ENCODE results near the gene FBXL4.
A peak's percentile ranks its signal among the peaks of the same experiment; 100 is the strongest.

The FBXL4 gene

GRCh38 chr6:98842342-98843180 is 105.2 kb downstream of the FBXL4 start:
- H3K36me3 Mint-ChIP-seq (ENCODE audit: low read depth), result no peaks in the 10 kb centered on the region
- H3K9me3 Mint-ChIP-seq, result no peaks in the 10 kb centered on the region
- H3K27ac Mint-ChIP-seq, result peak overlapping the region; percentile 41
- peaks cover 94% of the 10 kb centered on the region for H3K27me3 Mint-ChIP-seq (ENCODE audit: low read depth)
- no peak overlapping the region for H3K4me3 Mint-ChIP-seq
- peaks cover 11% of the 10 kb centered on the region for H3K4me1 Mint-ChIP-seq (ENCODE audit: low read depth)

GRCh38 chr6:98841621-98842341 is 106.0 kb downstream of the FBXL4 start:
- Mint-ChIP-seq H3K27me3 (ENCODE audit: low read depth) (peaks cover 94% of the 10 kb centered on the region), H3K27ac (no peak overlapping the region), H3K9me3 (no peaks in the 10 kb centered on the region), H3K4me1 (ENCODE audit: low read depth) (peaks cover 11% of the 10 kb centered on the region), H3K36me3 (ENCODE audit: low read depth) (no peaks in the 10 kb centered on the region), H3K4me3 (no peak overlapping the region)

GRCh38 chr6:98840996-98841513 is 106.7 kb downstream of the FBXL4 start:
- Mint-ChIP-seq H3K9me3 (no peaks in the 10 kb centered on the region), H3K4me3 (no peak overlapping the region), H3K27me3 (ENCODE audit: low read depth) (peaks cover 94% of the 10 kb centered on the region), H3K27ac (no peak overlapping the region), H3K4me1 (ENCODE audit: low read depth) (peaks cover 14% of the 10 kb centered on the region), H3K36me3 (ENCODE audit: low read depth) (no peaks in the 10 kb centered on the region)

GRCh38 chr6:98840385-98840784 is 107.4 kb downstream of the FBXL4 start:
- Mint-ChIP-seq H3K4me3 (no peak overlapping the region), H3K4me1 (ENCODE audit: low read depth) (peaks cover 11% of the 10 kb centered on the region), H3K9me3 (no peaks in the 10 kb centered on the region), H3K27ac (no peak overlapping the region), H3K27me3 (ENCODE audit: low read depth) (peaks cover 93% of the 10 kb centered on the region), H3K36me3 (ENCODE audit: low read depth) (no peaks in the 10 kb centered on the region)

GRCh38 chr6:98839781-98840361 is 107.9 kb downstream of the FBXL4 start:
- Mint-ChIP-seq H3K4me1 (ENCODE audit: low read depth) (peaks cover 11% of the 10 kb centered on the region), H3K36me3 (ENCODE audit: low read depth) (no peaks in the 10 kb centered on the region), H3K4me3 (no peak overlapping the region), H3K9me3 (no peaks in the 10 kb centered on the region), H3K27ac (no peak overlapping the region), H3K27me3 (ENCODE audit: low read depth) (peaks cover 92% of the 10 kb centered on the region)

GRCh38 chr6:98838975-98839374 is 108.8 kb downstream of the FBXL4 start:
- H3K9me3 Mint-ChIP-seq, result no peaks in the 10 kb centered on the region
- no peaks in the 10 kb centered on the region for H3K36me3 Mint-ChIP-seq (ENCODE audit: low read depth)
- H3K4me3 Mint-ChIP-seq, result no peak overlapping the region

GRCh38 chr6:98838032-98838431 is 109.7 kb downstream of the FBXL4 start:
- H3K9me3 Mint-ChIP-seq, result no peaks in the 10 kb centered on the region
- no peak overlapping the region for H3K4me3 Mint-ChIP-seq
- peaks cover 90% of the 10 kb centered on the region for H3K27me3 Mint-ChIP-seq (ENCODE audit: low read depth)
- peaks cover 14% of the 10 kb centered on the region for H3K4me1 Mint-ChIP-seq (ENCODE audit: low read depth)
- no peaks in the 10 kb centered on the region for H3K36me3 Mint-ChIP-seq (ENCODE audit: low read depth)
- no peak overlapping the region for H3K27ac Mint-ChIP-seq

More at GRCh38 chr6:98838975-98839374, 108.8 kb downstream of the FBXL4 start:
- Mint-ChIP-seq H3K4me1 (ENCODE audit: low read depth) (peaks cover 9% of the 10 kb centered on the region), H3K27ac (no peak overlapping the region), H3K27me3 (ENCODE audit: low read depth) (peaks cover 90% of the 10 kb centered on the region)

GRCh38 chr6:98836962-98837944 is 110.5 kb downstream of the FBXL4 start:
- H3K27me3 Mint-ChIP-seq (ENCODE audit: low read depth), result peaks cover 88% of the 10 kb centered on the region
- H3K27ac Mint-ChIP-seq, result no peak overlapping the region
- no peak overlapping the region for H3K4me3 Mint-ChIP-seq
- no peaks in the 10 kb centered on the region for H3K9me3 Mint-ChIP-seq
- H3K4me1 Mint-ChIP-seq (ENCODE audit: low read depth), result peaks cover 17% of the 10 kb centered on the region
- H3K36me3 Mint-ChIP-seq (ENCODE audit: low read depth), result no peaks in the 10 kb centered on the region

GRCh38 chr6:98836025-98836961 is 111.5 kb downstream of the FBXL4 start:
- no peaks in the 10 kb centered on the region for H3K9me3 Mint-ChIP-seq
- H3K27ac Mint-ChIP-seq, result no peak overlapping the region
- H3K27me3 Mint-ChIP-seq (ENCODE audit: low read depth), result peaks cover 80% of the 10 kb centered on the region
- H3K4me3 Mint-ChIP-seq, result peak overlapping the region; percentile 36
- H3K4me1 Mint-ChIP-seq (ENCODE audit: low read depth), result peaks cover 17% of the 10 kb centered on the region
- H3K36me3 Mint-ChIP-seq (ENCODE audit: low read depth), result no peaks in the 10 kb centered on the region

- peaks cover 19% of the 10 kb centered on the region for H3K4me1 Mint-ChIP-seq (ENCODE audit: low read depth)
- H3K9me3 Mint-ChIP-seq, result no peaks in the 10 kb centered on the region
- peak overlapping the region; percentile 18 for H3K4me3 Mint-ChIP-seq
- H3K27me3 Mint-ChIP-seq (ENCODE audit: low read depth), result peaks cover 82% of the 10 kb centered on the region
- no peaks in the 10 kb centered on the region for H3K36me3 Mint-ChIP-seq (ENCODE audit: low read depth)
- H3K27ac Mint-ChIP-seq, result no peak overlapping the region
Measured at GRCh38 chr6:98835149-98836024, 112.4 kb downstream of the FBXL4 start.

- peaks cover 21% of the 10 kb centered on the region for H3K4me1 Mint-ChIP-seq (ENCODE audit: low read depth)
- peak within 1 kb of the TSS; percentile 85 for H3K4me3 Mint-ChIP-seq
- H3K27me3 Mint-ChIP-seq (ENCODE audit: low read depth), result peaks cover 81% of the 10 kb centered on the region
- H3K27ac Mint-ChIP-seq, result peak within 1 kb of the TSS; percentile 71
- no peaks in the 10 kb centered on the region for H3K9me3 Mint-ChIP-seq
- no peaks in the 10 kb centered on the region for H3K36me3 Mint-ChIP-seq (ENCODE audit: low read depth)
Measured at GRCh38 chr6:98834060-98835031, 113.4 kb downstream of the FBXL4 start, which contains the start of gene POU3F2. POU3F2 (plus strand) TSS chr6:98834574; CDS start chr6:98834874, 300 bp downstream.
